ENCODE measurements around the gene PHF21B.

- TF ChIP-seq, protein P1, sequence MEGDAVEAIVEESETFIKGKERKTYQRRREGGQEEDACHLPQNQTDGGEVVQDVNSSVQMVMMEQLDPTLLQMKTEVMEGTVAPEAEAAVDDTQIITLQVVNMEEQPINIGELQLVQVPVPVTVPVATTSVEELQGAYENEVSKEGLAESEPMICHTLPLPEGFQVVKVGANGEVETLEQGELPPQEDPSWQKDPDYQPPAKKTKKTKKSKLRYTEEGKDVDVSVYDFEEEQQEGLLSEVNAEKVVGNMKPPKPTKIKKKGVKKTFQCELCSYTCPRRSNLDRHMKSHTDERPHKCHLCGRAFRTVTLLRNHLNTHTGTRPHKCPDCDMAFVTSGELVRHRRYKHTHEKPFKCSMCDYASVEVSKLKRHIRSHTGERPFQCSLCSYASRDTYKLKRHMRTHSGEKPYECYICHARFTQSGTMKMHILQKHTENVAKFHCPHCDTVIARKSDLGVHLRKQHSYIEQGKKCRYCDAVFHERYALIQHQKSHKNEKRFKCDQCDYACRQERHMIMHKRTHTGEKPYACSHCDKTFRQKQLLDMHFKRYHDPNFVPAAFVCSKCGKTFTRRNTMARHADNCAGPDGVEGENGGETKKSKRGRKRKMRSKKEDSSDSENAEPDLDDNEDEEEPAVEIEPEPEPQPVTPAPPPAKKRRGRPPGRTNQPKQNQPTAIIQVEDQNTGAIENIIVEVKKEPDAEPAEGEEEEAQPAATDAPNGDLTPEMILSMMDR (IDR thresholded peaks at IDR 0.05) = no peak
- no peak for TF ChIP-seq POLR2A (IDR thresholded peaks at IDR 0.05)
These were observed 13.6 kb upstream of the PHF21B start for GRCh38 chr22:45023431-45023830.
